CD4-positive, alpha-beta T cell (primary cell): Measurements from ENCODE around the gene MYT1. TPM values are rescaled to one million over a fixed set of nuclear protein-coding genes. Genes with fewer than 3 reads are reported as not detected.

ENCODE experiments used
- ATAC-seq: fragments of 200-7000 bp; cut with Tn5 transposase; one replicate; pipeline ENCODE4 v1.10.0; 2022; ENCODE audit warnings: mild to moderate bottlenecking; ENCODE audit not compliant: poor library complexity
- CTCF ChIA-PET: fragments of 350-600 bp; sonication (Branson Sonifier 250); formaldehyde crosslinking; loops from one replicate; lab custom pipeline; 2021; ENCODE audit warnings: antibody characterized with exemption, inconsistent platforms; lab: Charles Lee
- POLR2A ChIA-PET: fragments of 350-600 bp; sonication (Branson Sonifier 250); formaldehyde crosslinking; loops from one replicate; lab custom pipeline; 2021; ENCODE audit warnings: antibody characterized with exemption, inconsistent platforms; lab: Charles Lee
- DNase-seq, 14 experiments: peaks; one replicate each; pipeline ENCODE4 v3.0.0-alpha.2; 2013 to 2020; ENCODE audit warnings: mixed read lengths in 2 of 14
- H3K27ac ChIP-seq, 2 donors: one replicate each; pipeline versions ENCODE4 v1.5.1 to v1.7.0; 2013; ENCODE audit warnings: low read length in 2 of 2, low read depth in 1 of 2, mild to moderate bottlenecking in 1 of 2
- H3K27me3 ChIP-seq, 2 experiments: 1 replicate in 1 of 2; 2 replicates in 1 of 2; pipeline versions ENCODE4 v1.6.1 to v1.7.0; 2013; ENCODE audit warnings: low read length in 2 of 2, control low read depth in 1 of 2, mild to moderate bottlenecking in 1 of 2, moderate library complexity in 1 of 2; ENCODE audit not compliant: insufficient read depth in 2 of 2, control insufficient read depth in 1 of 2
- H3K36me3 ChIP-seq: one replicate; pipeline ENCODE4 v1.6.1; 2013; ENCODE audit warnings: low read length, control low read depth; ENCODE audit not compliant: insufficient read depth
- H3K4me1 ChIP-seq: one replicate; pipeline ENCODE4 v1.6.1; 2013; ENCODE audit warnings: low read length, control low read depth; ENCODE audit not compliant: insufficient read depth
- H3K4me3 ChIP-seq: one replicate; pipeline ENCODE4 v1.5.1; 2013; ENCODE audit warnings: mild to moderate bottlenecking, low read length, moderate library complexity
- H3K9me3 ChIP-seq, 2 experiments: 1 replicate in 1 of 2; 2 replicates in 1 of 2; pipeline versions ENCODE4 v1.6.1 to v1.7.0; 2013; ENCODE audit warnings: low read length in 2 of 2, mild to moderate bottlenecking in 2 of 2, control low read depth in 1 of 2, moderate library complexity in 1 of 2; ENCODE audit not compliant: control insufficient read depth in 1 of 2, insufficient read depth in 1 of 2
- H3K27ac Mint-ChIP-seq: one replicate; pipeline ENCODE4 v1.8.0; 2020; ENCODE audit warnings: mixed read lengths
- H3K27me3 Mint-ChIP-seq: one replicate; pipeline ENCODE4 v1.8.0; 2021; ENCODE audit warnings: mixed read lengths
- H3K36me3 Mint-ChIP-seq: one replicate; pipeline ENCODE4 v1.8.0; 2021; ENCODE audit warnings: low read depth, mixed read lengths
- H3K4me1 Mint-ChIP-seq: one replicate; pipeline ENCODE4 v1.8.0; 2021; ENCODE audit warnings: low read depth, mixed read lengths
- H3K4me3 Mint-ChIP-seq: one replicate; pipeline ENCODE4 v1.8.0; 2020; ENCODE audit warnings: mild to moderate bottlenecking, mixed read lengths
- H3K9me3 Mint-ChIP-seq: one replicate; pipeline ENCODE4 v1.8.0; 2020; ENCODE audit warnings: mixed read lengths
- CTCF ChIP-seq: fragments of 200-600 bp; IDR thresholded peaks from one replicate; pipeline ENCODE4 v1.8.0; 2022; ENCODE audit warnings: antibody characterized with exemption, mild to moderate bottlenecking
- intact Hi-C, 2 experiments: fragments of 100-400 bp; cut with DNase I in 1 of 2; cut with micrococcal nuclease in 1 of 2; formaldehyde crosslinking; loops; one replicate each; pipeline versions ENCODE4 v1.15.1 to v1.9.0; 2023 to 2025; cut with DNase I, micrococcal nuclease
- total RNA-seq, 174 experiments: library from RNA in 2 of 174; stranded (reverse) in 2 of 174; gene quantifications; one replicate each; pipeline ENCODE4 v1.2.3 and lab custom pipeline; 2021 to 2026

The MYT1 gene
- total RNA-seq, 2 experiments from 2014 or later: 1.0 TPM; not detected in 1

GRCh38 chr20:64216036-64216435 is 51.8 kb downstream of the MYT1 start:
- H3K4me1 Mint-ChIP-seq: peaks cover 18% of the 10 kb centered on the region

GRCh38 chr20:64216910-64217309 is 52.7 kb downstream of the MYT1 start:
- H3K4me1 Mint-ChIP-seq: peaks cover 18% of the 10 kb centered on the region
- H3K27me3 Mint-ChIP-seq: no peaks in the 10 kb centered on the region
- H3K4me3 Mint-ChIP-seq: no peak overlapping the region
- H3K27me3 ChIP-seq: no peaks in the 10 kb centered on the region
- no peak for DNase-seq
- no peak overlapping the region for H3K27ac Mint-ChIP-seq
- H3K4me3 ChIP-seq: no peak overlapping the region
- no peak for ATAC-seq
- CTCF ChIA-PET: no interaction called here
- no peaks in the 10 kb centered on the region for H3K36me3 Mint-ChIP-seq
- no peaks in the 10 kb centered on the region for H3K36me3 ChIP-seq
- H3K27ac ChIP-seq: no peak overlapping the region
- POLR2A ChIA-PET: no interaction called here
- H3K4me1 ChIP-seq: peaks cover 26% of the 10 kb centered on the region
- intact Hi-C loops: no loop called here
- no peak for TF ChIP-seq CTCF
- H3K9me3 ChIP-seq: no peaks in the 10 kb centered on the region
- no peaks in the 10 kb centered on the region for H3K9me3 Mint-ChIP-seq

More at GRCh38 chr20:64216036-64216435, 51.8 kb downstream of the MYT1 start:
- no peak overlapping the region for H3K4me3 ChIP-seq
- no peaks in the 10 kb centered on the region for H3K36me3 ChIP-seq
- Mint-ChIP-seq H3K36me3 (no peaks in the 10 kb centered on the region), H3K9me3 (no peaks in the 10 kb centered on the region), H3K27me3 (no peaks in the 10 kb centered on the region), H3K4me3 (no peak overlapping the region), H3K27ac (no peak overlapping the region)
- no peaks in the 10 kb centered on the region for H3K27me3 ChIP-seq
- H3K4me1 ChIP-seq: peaks cover 26% of the 10 kb centered on the region
- ChIA-PET POLR2A (no interaction called here), CTCF (no interaction called here)
- TF ChIP-seq CTCF: no peak
- ATAC-seq: no peak
- DNase-seq: no peak
- H3K9me3 ChIP-seq: no peaks in the 10 kb centered on the region
- intact Hi-C loops: no loop called here
- no peak overlapping the region for H3K27ac ChIP-seq

GRCh38 chr20:64217539-64218221 is 53.4 kb downstream of the MYT1 start:
- no peaks in the 10 kb centered on the region for H3K27me3 ChIP-seq
- TF ChIP-seq CTCF: no peak
- no peaks in the 10 kb centered on the region for H3K36me3 ChIP-seq
- intact Hi-C loops: no loop called here
- Mint-ChIP-seq H3K4me1 (peaks cover 18% of the 10 kb centered on the region), H3K27ac (no peak overlapping the region), H3K4me3 (no peak overlapping the region), H3K27me3 (no peaks in the 10 kb centered on the region), H3K9me3 (no peaks in the 10 kb centered on the region), H3K36me3 (no peaks in the 10 kb centered on the region)
- DNase-seq (no peak), ATAC-seq (no peak)
- no peak overlapping the region for H3K4me3 ChIP-seq
- no peaks in the 10 kb centered on the region for H3K9me3 ChIP-seq
- POLR2A ChIA-PET: no interaction called here
- CTCF ChIA-PET: no interaction called here
- no peak overlapping the region for H3K27ac ChIP-seq
- H3K4me1 ChIP-seq: peaks cover 26% of the 10 kb centered on the region
